AG04450 (cell line): ENCODE data around the gene ZNF277. TPM values are rescaled to one million over a fixed set of nuclear protein-coding genes. Genes with fewer than 3 reads are reported as not detected.

ENCODE experiments used
- CTCF ChIA-PET: fragments of 300-600, 350-600 bp; formaldehyde crosslinking; extraction: SDS; loops from one replicate; lab custom pipeline; 2022; ENCODE audit warnings: antibody characterized with exemption, inconsistent platforms; lab: Charles Lee
- POLR2A ChIA-PET: fragments of 350-600 bp; formaldehyde crosslinking; extraction: SDS; loops from one replicate; lab custom pipeline; 2021; ENCODE audit warnings: antibody characterized with exemption, inconsistent platforms; lab: Yijun Ruan, JAX
- DNase-seq: peaks from one replicate; pipeline ENCODE4 v3.0.0-alpha.2; 2011; ENCODE audit warnings: low read depth, low spot score
- H3K27ac ChIP-seq: one replicate; pipeline ENCODE4 v1.5.1; 2012; ENCODE audit warnings: low read depth, low read length, control low read depth
- H3K27me3 ChIP-seq: one replicate; pipeline ENCODE4 v1.6.0; 2012; ENCODE audit warnings: low read length; ENCODE audit not compliant: control insufficient read depth, insufficient read depth
- H3K4me3 ChIP-seq: 2 replicates; pipeline ENCODE4 v1.5.1; 2011; ENCODE audit warnings: mild to moderate bottlenecking, low read depth, low read length, control low read depth
- H3K9me3 ChIP-seq: 2 replicates; pipeline ENCODE4 v1.5.1; 2012; ENCODE audit warnings: low read length; ENCODE audit not compliant: control insufficient read depth, insufficient read depth
- CTCF ChIP-seq: IDR thresholded peaks from 2 replicates; pipeline ENCODE4 v1.5.1; 2011; ENCODE audit warnings: low read depth, low read length, control low read depth, inconsistent platforms
- polyA plus RNA-seq: library from polyadenylated mRNA; depleted of rRNA; stranded (reverse); fragments of >200 nt; gene quantifications from 2 replicates; pipeline ENCODE4 v1.2.3, GENCODE V29; 2011

ZNF277 gene
- polyA plus RNA-seq, 1 experiment: 30.3 TPM

- ChIA-PET CTCF (no interaction called here), POLR2A (no interaction called here)
- no peak overlapping the region for H3K4me3 ChIP-seq
- no peak for DNase-seq
- H3K27me3 ChIP-seq: no peaks in the 10 kb centered on the region
- no peak overlapping the region for H3K27ac ChIP-seq
- H3K9me3 ChIP-seq: no peaks in the 10 kb centered on the region
- TF ChIP-seq CTCF: no peak
Measured at GRCh38 chr7:112347088-112347487, 140.6 kb downstream of the ZNF277 start.

GRCh38 chr7:112350585-112350984 lies 144.1 kb downstream of the ZNF277 start:
- ChIA-PET CTCF (no interaction called here), POLR2A (no interaction called here)
- no peaks in the 10 kb centered on the region for H3K27me3 ChIP-seq
- no peak for TF ChIP-seq CTCF
- H3K9me3 ChIP-seq: no peaks in the 10 kb centered on the region
- no peak overlapping the region for H3K4me3 ChIP-seq
- no peak overlapping the region for H3K27ac ChIP-seq
- no peak for DNase-seq

- no peaks in the 10 kb centered on the region for H3K27me3 ChIP-seq
- no peak overlapping the region for H3K4me3 ChIP-seq
- no peak overlapping the region for H3K27ac ChIP-seq
- no peak for DNase-seq
- ChIA-PET POLR2A (no interaction called here), CTCF (no interaction called here)
- no peak for TF ChIP-seq CTCF
- no peaks in the 10 kb centered on the region for H3K9me3 ChIP-seq
Measured at GRCh38 chr7:112356596-112356995, 150.1 kb downstream of the ZNF277 start.

- Histone ChIP-seq H3K9me3 (no peaks in the 10 kb centered on the region), H3K4me3 (no peak overlapping the region), H3K27ac (no peak overlapping the region), H3K27me3 (no peaks in the 10 kb centered on the region)
- POLR2A ChIA-PET: no interaction called here
- DNase-seq: no peak
- TF ChIP-seq CTCF: no peak
- CTCF ChIA-PET: no interaction called here
Measured at GRCh38 chr7:112357136-112357535, 150.6 kb downstream of the ZNF277 start.

- DNase-seq: no peak
- H3K9me3 ChIP-seq: no peaks in the 10 kb centered on the region
- no peak overlapping the region for H3K27ac ChIP-seq
- CTCF ChIA-PET: no interaction called here
- POLR2A ChIA-PET: no interaction called here
- no peak for TF ChIP-seq CTCF
- H3K27me3 ChIP-seq: no peaks in the 10 kb centered on the region
- no peak overlapping the region for H3K4me3 ChIP-seq
Measured at GRCh38 chr7:112358513-112358912, 152.0 kb downstream of the ZNF277 start.
